ENCODE results near the gene PRELID2. TPM values are rescaled to one million over a fixed set of nuclear protein-coding genes. Genes with fewer than 3 reads are reported as not detected.

The PRELID2 gene
- total RNA-seq, 1 experiment from 2014 or later = 27.7 TPM

- ChIA-PET POLR2A (ENCODE audit: unreplicated experiment) (interaction anchor here (0.7 kb wide), 1 partner anchor 1622 kb away, joined by 3 read pairs; no protein-coding TSS in a partner anchor), CTCF (interaction anchor here (0.5 to 1.3 kb wide), 4 partner anchors 9 to 1620 kb away, joined by 3 to 7 read pairs (median 4); partner anchors contain the start of genes PRELID2 and SH3RF2)
- Histone ChIP-seq H3K4me2 (no peak overlapping the region), H3K36me3 (ENCODE audit: low read depth) (no peaks in the 10 kb centered on the region), H3K4me3 (no peak overlapping the region), H4K20me1 (ENCODE audit: insufficient read depth) (no peaks in the 10 kb centered on the region), H2AFZ (no peak overlapping the region), H3K79me2 (ENCODE audit: low read depth) (0 out of 2 replicates have a peak, but pooled peaks cover 5% of the 10 kb centered on the region), H3K9me2 (ENCODE audit: insufficient read depth) (no peaks in the 10 kb centered on the region), H3K27me3 (ENCODE audit: insufficient read depth, low read depth) (no peaks in the 10 kb centered on the region), H3K9me3 (ENCODE audit: insufficient read depth, low read depth) (no peaks in the 10 kb centered on the region), H3K4me1 (replicated peaks; ENCODE audit: insufficient read depth) (peaks cover 11% of the 10 kb centered on the region), H3K27ac (no peak overlapping the region), H3F3A (ENCODE audit: insufficient read depth, low read depth) (0 out of 2 replicates have a peak, but pooled peaks cover 4% of the 10 kb centered on the region)
- BruUV-seq (replicated peaks) = no TSS peak
- intact Hi-C loops (cut with micrococcal nuclease; ENCODE audit: unreplicated experiment) = loop anchor here (1.0 to 10.0 kb wide), 4 partner anchors 145 to 1622 kb away; no protein-coding TSS in a partner anchor
- no peak for TF ChIP-seq EZH2 (IDR thresholded peaks at IDR 0.05; ENCODE audit: low read depth)
- TF ChIP-seq, protein P1, sequence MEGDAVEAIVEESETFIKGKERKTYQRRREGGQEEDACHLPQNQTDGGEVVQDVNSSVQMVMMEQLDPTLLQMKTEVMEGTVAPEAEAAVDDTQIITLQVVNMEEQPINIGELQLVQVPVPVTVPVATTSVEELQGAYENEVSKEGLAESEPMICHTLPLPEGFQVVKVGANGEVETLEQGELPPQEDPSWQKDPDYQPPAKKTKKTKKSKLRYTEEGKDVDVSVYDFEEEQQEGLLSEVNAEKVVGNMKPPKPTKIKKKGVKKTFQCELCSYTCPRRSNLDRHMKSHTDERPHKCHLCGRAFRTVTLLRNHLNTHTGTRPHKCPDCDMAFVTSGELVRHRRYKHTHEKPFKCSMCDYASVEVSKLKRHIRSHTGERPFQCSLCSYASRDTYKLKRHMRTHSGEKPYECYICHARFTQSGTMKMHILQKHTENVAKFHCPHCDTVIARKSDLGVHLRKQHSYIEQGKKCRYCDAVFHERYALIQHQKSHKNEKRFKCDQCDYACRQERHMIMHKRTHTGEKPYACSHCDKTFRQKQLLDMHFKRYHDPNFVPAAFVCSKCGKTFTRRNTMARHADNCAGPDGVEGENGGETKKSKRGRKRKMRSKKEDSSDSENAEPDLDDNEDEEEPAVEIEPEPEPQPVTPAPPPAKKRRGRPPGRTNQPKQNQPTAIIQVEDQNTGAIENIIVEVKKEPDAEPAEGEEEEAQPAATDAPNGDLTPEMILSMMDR (conservative IDR thresholded peaks at IDR 0.05) = peak; percentile 88
- peak in 1 of 2 experiments; percentile 40 for DNase-seq
Observed at GRCh38 chr5:145825751-145826180, 9.4 kb downstream of the PRELID2 start.

DNA sequence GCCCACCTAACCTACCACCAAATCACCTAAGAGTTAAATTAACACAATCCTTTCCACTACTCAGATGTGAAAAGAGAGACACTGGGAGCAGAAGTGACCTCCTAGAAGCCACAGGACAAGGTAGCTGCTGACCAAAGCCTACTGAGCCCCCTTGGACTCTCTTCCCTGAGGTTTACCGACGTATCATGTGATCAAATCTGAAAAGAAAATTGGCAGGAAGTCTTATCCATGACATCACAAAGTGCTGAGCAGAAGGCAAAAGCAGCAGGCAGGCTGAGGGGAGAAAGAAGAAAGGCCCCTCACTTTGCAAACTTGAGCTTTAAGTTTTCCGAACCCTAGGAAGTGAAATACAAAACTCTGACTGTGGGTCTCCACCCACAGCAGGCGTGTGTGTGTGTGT lies 11.1 kb downstream of the PRELID2 start:
- H3K9me2 ChIP-seq (ENCODE audit: insufficient read depth) = no peaks in the 10 kb centered on the region
- POLR2A ChIA-PET (ENCODE audit: unreplicated experiment) = no interaction called here

DNA sequence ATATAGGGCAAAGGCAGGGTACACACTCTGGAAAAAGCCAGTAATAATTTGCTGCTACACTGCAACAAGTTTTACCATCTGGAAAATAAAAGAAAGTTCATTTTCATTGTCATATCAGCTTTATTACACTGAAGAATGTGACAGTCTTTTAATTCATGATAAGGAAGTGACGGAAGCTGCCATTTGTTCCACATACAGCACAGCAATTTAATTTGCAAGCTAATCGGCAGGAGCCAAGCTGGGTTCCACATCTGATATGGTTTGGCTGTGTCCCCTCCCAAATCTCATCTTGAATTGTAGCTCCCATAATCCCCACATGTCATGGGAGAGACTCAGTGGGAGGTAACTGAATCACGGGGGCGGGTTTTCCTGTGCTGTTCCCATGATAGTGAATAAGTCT lies 16.5 kb downstream of the PRELID2 start:
- ChIA-PET CTCF (no interaction called here), POLR2A (ENCODE audit: unreplicated experiment) (no interaction called here)
- Histone ChIP-seq H3K27me3 (ENCODE audit: insufficient read depth, low read depth) (no peaks in the 10 kb centered on the region), H3K9me3 (ENCODE audit: insufficient read depth, low read depth) (no peaks in the 10 kb centered on the region), H3K79me2 (ENCODE audit: low read depth) (no peaks in the 10 kb centered on the region), H3K27ac (no peak overlapping the region), H2AFZ (no peak overlapping the region), H3K4me3 (no peak overlapping the region), H3K36me3 (ENCODE audit: low read depth) (no peaks in the 10 kb centered on the region), H3F3A (ENCODE audit: insufficient read depth, low read depth) (no peaks in the 10 kb centered on the region), H3K4me2 (no peak overlapping the region), H4K20me1 (ENCODE audit: insufficient read depth) (no peaks in the 10 kb centered on the region), H3K4me1 (replicated peaks; ENCODE audit: insufficient read depth) (no peaks in the 10 kb centered on the region), H3K9me2 (ENCODE audit: insufficient read depth) (no peaks in the 10 kb centered on the region)
- intact Hi-C loops (cut with micrococcal nuclease; ENCODE audit: unreplicated experiment) = no loop called here
- no peak for DNase-seq
- TF ChIP-seq EZH2 (IDR thresholded peaks at IDR 0.05; ENCODE audit: low read depth) = no peak
- TF ChIP-seq, protein P1 (conservative IDR thresholded peaks at IDR 0.05) = no peak
- BruUV-seq (replicated peaks) = no TSS peak

More for the DNA sequence above, 11.1 kb downstream of the PRELID2 start:
- Histone ChIP-seq H3K79me2 (ENCODE audit: low read depth) (no peaks in the 10 kb centered on the region), H3K27ac (no peak overlapping the region), H2AFZ (no peak overlapping the region), H3F3A (ENCODE audit: insufficient read depth, low read depth) (no peaks in the 10 kb centered on the region), H3K4me2 (no peak overlapping the region), H3K9me3 (ENCODE audit: insufficient read depth, low read depth) (no peaks in the 10 kb centered on the region), H4K20me1 (ENCODE audit: insufficient read depth) (no peaks in the 10 kb centered on the region), H3K27me3 (ENCODE audit: insufficient read depth, low read depth) (no peaks in the 10 kb centered on the region), H3K36me3 (ENCODE audit: low read depth) (no peaks in the 10 kb centered on the region), H3K4me1 (replicated peaks; ENCODE audit: insufficient read depth) (no peaks in the 10 kb centered on the region), H3K4me3 (no peak overlapping the region)
- no peak for TF ChIP-seq EZH2 (IDR thresholded peaks at IDR 0.05; ENCODE audit: low read depth)
- TF ChIP-seq, protein P1 (conservative IDR thresholded peaks at IDR 0.05) = no peak
- CTCF ChIA-PET = interaction anchor here (0.6 kb wide), 1 partner anchor 1157 kb away, joined by 5 read pairs; no protein-coding TSS in a partner anchor
- intact Hi-C loops (cut with micrococcal nuclease; ENCODE audit: unreplicated experiment) = loop anchor here (2.0 to 10.0 kb wide), 2 partner anchors 143 to 1359 kb away; no protein-coding TSS in a partner anchor
- BruUV-seq (replicated peaks) = no TSS peak
- no peak for DNase-seq

Measured in PC-9 (cell line).